ENCODE data around the gene SSTR3. TPM values are rescaled to one million over a fixed set of nuclear protein-coding genes. Genes with fewer than 3 reads are reported as not detected.
A peak's percentile ranks its signal among the peaks of the same experiment; 100 is the strongest.

Gene SSTR3
- total RNA-seq, 2 experiments from 2014 or later = 1.9 to 2.1 TPM

DNA sequence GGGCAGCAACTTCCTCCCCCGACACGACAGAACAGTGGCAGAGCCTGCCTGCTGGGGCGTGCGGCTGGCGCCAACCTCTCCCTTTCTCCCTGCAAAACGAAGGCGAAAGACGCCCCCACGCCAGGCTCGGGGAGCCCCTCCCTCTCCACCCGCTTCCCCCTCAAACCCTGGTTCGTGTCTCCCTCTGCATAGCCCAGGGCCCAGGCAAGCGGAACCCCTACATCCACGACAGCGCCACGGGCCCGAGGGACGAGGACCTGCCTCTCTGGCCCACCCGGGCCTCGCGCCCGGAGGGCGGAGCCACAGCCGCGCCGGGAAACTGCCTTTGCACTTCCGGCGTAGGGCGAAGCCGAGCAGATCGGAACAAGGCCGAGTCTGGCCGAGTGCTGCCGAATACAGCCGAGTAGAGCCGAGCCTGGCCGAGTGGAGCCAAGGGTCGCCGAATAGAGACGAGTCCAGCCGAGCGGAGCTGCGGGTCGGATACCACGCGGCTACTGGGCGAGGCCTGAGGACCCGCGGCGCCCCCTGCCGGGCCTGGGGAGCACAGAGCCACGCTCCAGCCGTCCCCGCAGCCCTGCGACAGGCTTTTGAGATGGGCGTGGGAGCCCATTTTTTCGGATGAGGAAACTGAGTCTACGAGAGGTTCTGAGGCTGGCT is 13.0 kb downstream of the SSTR3 start:
- peak overlapping the region; percentile 93 for H3K4me3 Mint-ChIP-seq
- ChIA-PET CTCF (interaction anchor here (0.7 to 5.2 kb wide), 28 partner anchors 10 to 343 kb away, joined by 3 to 89 read pairs (median 6); partner anchors contain the start of genes IL2RB, RAC2 and TST), POLR2A (interaction anchor here (1.0 to 6.5 kb wide), 24 partner anchors 9 to 423 kb away, joined by 3 to 64 read pairs (median 6); partner anchors contain the start of genes IFT27, IL2RB, MFNG and RAC2)
- intact Hi-C loops (cut with DNase I, micrococcal nuclease) = loop anchor here (1.0 to 10.0 kb wide), 11 partner anchors 20 to 424 kb away; partner anchors contain the start of gene IFT27 (in 1 of the 2)
- peak overlapping the region; percentile 90 to 94 for H3K27ac ChIP-seq (ENCODE audit: low read depth in 1 of 2, low read length in 2 of 2)
- H3K36me3 Mint-ChIP-seq (ENCODE audit: low read depth) = no peaks in the 10 kb centered on the region
- DNase-seq (peak; percentile 97 to 100 (median 99)), ATAC-seq (ENCODE audit: poor library complexity) (peak; percentile 95)
- TF ChIP-seq, protein P1, sequence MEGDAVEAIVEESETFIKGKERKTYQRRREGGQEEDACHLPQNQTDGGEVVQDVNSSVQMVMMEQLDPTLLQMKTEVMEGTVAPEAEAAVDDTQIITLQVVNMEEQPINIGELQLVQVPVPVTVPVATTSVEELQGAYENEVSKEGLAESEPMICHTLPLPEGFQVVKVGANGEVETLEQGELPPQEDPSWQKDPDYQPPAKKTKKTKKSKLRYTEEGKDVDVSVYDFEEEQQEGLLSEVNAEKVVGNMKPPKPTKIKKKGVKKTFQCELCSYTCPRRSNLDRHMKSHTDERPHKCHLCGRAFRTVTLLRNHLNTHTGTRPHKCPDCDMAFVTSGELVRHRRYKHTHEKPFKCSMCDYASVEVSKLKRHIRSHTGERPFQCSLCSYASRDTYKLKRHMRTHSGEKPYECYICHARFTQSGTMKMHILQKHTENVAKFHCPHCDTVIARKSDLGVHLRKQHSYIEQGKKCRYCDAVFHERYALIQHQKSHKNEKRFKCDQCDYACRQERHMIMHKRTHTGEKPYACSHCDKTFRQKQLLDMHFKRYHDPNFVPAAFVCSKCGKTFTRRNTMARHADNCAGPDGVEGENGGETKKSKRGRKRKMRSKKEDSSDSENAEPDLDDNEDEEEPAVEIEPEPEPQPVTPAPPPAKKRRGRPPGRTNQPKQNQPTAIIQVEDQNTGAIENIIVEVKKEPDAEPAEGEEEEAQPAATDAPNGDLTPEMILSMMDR (IDR thresholded peaks at IDR 0.05) = peak; percentile 90
- H3K4me3 ChIP-seq (ENCODE audit: low read length) = peak overlapping the region; percentile 87
- H3K27me3 Mint-ChIP-seq = no peaks in the 10 kb centered on the region
- H3K27me3 ChIP-seq (ENCODE audit: control insufficient read depth in 1 of 2, insufficient read depth in 2 of 2, low read length in 2 of 2) = no peaks in the 10 kb centered on the region
- peaks cover 48% of the 10 kb centered on the region for H3K4me1 Mint-ChIP-seq (ENCODE audit: low read depth)
- no peaks in the 10 kb centered on the region for H3K9me3 ChIP-seq (ENCODE audit: control insufficient read depth in 1 of 2, insufficient read depth in 1 of 2, low read length in 2 of 2)
- peaks cover 57% of the 10 kb centered on the region for H3K4me1 ChIP-seq (ENCODE audit: insufficient read depth, low read length)
- H3K36me3 ChIP-seq (ENCODE audit: insufficient read depth, low read length) = no peaks in the 10 kb centered on the region
- no peaks in the 10 kb centered on the region for H3K9me3 Mint-ChIP-seq
- peak overlapping the region; percentile 100 for H3K27ac Mint-ChIP-seq

DNA sequence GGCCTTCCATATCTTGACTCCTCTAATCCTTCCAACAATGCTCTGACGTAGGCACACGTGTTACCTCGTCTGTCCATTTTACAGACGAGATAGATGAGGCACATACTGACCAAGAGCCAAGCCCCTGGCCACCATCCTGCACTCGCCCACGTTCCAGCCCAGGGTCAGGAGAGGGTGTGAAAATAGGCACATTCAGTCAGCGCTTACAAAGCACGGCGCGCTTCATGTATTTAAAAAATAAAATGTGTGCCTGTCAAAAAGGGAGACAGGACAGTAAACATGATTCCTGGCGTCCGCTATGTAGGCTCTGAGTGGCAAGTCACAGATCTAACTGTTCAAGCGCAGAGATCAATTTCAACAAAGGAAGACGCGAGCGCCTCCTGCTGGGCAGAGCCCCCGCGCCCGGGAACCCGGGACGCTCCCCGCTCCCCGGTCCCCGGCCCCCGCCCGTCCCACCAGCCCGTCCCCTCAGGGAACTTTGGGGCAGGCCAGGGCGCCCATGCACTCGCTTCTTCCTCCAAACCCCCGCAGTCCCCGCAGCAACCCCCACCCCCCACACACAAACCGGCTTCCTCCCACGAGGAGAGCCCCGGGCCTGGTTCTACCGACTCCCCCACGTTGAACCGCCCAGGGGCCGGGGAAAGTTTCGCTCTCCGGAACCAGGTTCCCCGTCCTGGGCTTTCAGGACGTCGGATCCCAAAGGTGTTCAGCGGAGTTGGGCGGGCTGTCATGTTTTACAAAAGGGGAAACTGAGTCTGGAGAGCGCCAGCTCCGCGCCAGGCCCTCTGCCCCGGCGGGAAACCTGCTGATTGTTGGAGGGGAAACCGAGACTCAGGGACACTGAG is 13.8 kb downstream of the SSTR3 start:
- Mint-ChIP-seq H3K4me3 (peak overlapping the region; percentile 93), H3K4me1 (ENCODE audit: low read depth) (peaks cover 51% of the 10 kb centered on the region), H3K9me3 (no peaks in the 10 kb centered on the region), H3K36me3 (ENCODE audit: low read depth) (no peaks in the 10 kb centered on the region), H3K27me3 (no peaks in the 10 kb centered on the region), H3K27ac (peak overlapping the region; percentile 100)
- ChIA-PET CTCF (interaction anchor here (0.7 to 5.2 kb wide), 25 partner anchors 15 to 274 kb away, joined by 3 to 89 read pairs (median 7); partner anchors contain the start of genes IL2RB, RAC2 and TST), POLR2A (interaction anchor here (0.8 to 6.5 kb wide), 25 partner anchors 10 to 422 kb away, joined by 3 to 64 read pairs (median 6); partner anchors contain the start of genes IFT27, IL2RB, MFNG and RAC2)
- Histone ChIP-seq H3K27ac (ENCODE audit: low read depth in 1 of 2, low read length in 2 of 2) (peak overlapping the region; percentile 90 to 94), H3K4me1 (ENCODE audit: insufficient read depth, low read length) (peaks cover 62% of the 10 kb centered on the region), H3K27me3 (ENCODE audit: control insufficient read depth in 1 of 2, insufficient read depth in 2 of 2, low read length in 2 of 2) (no peaks in the 10 kb centered on the region), H3K4me3 (ENCODE audit: low read length) (peak overlapping the region; percentile 87), H3K9me3 (ENCODE audit: control insufficient read depth in 1 of 2, insufficient read depth in 1 of 2, low read length in 2 of 2) (no peaks in the 10 kb centered on the region), H3K36me3 (ENCODE audit: insufficient read depth, low read length) (no peaks in the 10 kb centered on the region)
- ATAC-seq (ENCODE audit: poor library complexity) = peak; percentile 39
- intact Hi-C loops (cut with DNase I, micrococcal nuclease) = loop anchor here (1.0 to 10.0 kb wide), 13 partner anchors 20 to 424 kb away; partner anchors contain the start of gene IFT27 (in 1 of the 2)
- TF ChIP-seq, protein P1 (IDR thresholded peaks at IDR 0.05) = peak; percentile 85
- DNase-seq = peak; percentile 81 to 96 (median 91)
